ENCODE measurements around the gene RHCG.
A peak's percentile ranks its signal among the peaks of the same experiment; 100 is the strongest.

GRCh38 chr15:89457086-89457485 lies 39.3 kb downstream of the RHCG start:
- no peak for TF ChIP-seq POLR2A (IDR thresholded peaks at IDR 0.05; ENCODE audit: low read depth, low read length)
- TF ChIP-seq, protein P1, sequence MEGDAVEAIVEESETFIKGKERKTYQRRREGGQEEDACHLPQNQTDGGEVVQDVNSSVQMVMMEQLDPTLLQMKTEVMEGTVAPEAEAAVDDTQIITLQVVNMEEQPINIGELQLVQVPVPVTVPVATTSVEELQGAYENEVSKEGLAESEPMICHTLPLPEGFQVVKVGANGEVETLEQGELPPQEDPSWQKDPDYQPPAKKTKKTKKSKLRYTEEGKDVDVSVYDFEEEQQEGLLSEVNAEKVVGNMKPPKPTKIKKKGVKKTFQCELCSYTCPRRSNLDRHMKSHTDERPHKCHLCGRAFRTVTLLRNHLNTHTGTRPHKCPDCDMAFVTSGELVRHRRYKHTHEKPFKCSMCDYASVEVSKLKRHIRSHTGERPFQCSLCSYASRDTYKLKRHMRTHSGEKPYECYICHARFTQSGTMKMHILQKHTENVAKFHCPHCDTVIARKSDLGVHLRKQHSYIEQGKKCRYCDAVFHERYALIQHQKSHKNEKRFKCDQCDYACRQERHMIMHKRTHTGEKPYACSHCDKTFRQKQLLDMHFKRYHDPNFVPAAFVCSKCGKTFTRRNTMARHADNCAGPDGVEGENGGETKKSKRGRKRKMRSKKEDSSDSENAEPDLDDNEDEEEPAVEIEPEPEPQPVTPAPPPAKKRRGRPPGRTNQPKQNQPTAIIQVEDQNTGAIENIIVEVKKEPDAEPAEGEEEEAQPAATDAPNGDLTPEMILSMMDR (conservative IDR thresholded peaks at IDR 0.05; ENCODE audit: low read depth, low read length), result no peak
- no peak for TF ChIP-seq ELK1 (IDR thresholded peaks at IDR 0.05; ENCODE audit: borderline replicate concordance, low read depth, low read length)
- no peak for TF ChIP-seq RAD21 (IDR thresholded peaks at IDR 0.05; ENCODE audit: low read length)
- no peak for TF ChIP-seq RCOR1 (IDR thresholded peaks at IDR 0.05; ENCODE audit: insufficient replicate concordance, low read length)
- TF ChIP-seq MAFK (IDR thresholded peaks at IDR 0.05; ENCODE audit: low read depth, low read length), result no peak
- TF ChIP-seq, protein P2, sequence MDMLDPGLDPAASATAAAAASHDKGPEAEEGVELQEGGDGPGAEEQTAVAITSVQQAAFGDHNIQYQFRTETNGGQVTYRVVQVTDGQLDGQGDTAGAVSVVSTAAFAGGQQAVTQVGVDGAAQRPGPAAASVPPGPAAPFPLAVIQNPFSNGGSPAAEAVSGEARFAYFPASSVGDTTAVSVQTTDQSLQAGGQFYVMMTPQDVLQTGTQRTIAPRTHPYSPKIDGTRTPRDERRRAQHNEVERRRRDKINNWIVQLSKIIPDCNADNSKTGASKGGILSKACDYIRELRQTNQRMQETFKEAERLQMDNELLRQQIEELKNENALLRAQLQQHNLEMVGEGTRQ (IDR thresholded peaks at IDR 0.05; ENCODE audit: low read depth, low read length), result peak; percentile 81
- TF ChIP-seq RFX5 (IDR thresholded peaks at IDR 0.05; ENCODE audit: low read depth, low read length), result no peak
- TF ChIP-seq MAZ (IDR thresholded peaks at IDR 0.05; ENCODE audit: borderline replicate concordance, low read depth, low read length), result no peak
- no peak for TF ChIP-seq CEBPB (IDR thresholded peaks at IDR 0.05; ENCODE audit: low read depth, low read length)
- TF ChIP-seq MXI1 (IDR thresholded peaks at IDR 0.05; ENCODE audit: borderline replicate concordance, low read depth, low read length), result no peak
